HFF-Myc (cell line): ENCODE measurements around the gene CSNK1G3.

Experiments used
- DNase-seq: peaks from one replicate; pipeline ENCODE4 v3.0.0-alpha.2; 2011; ENCODE audit warnings: low read depth; ENCODE audit errors: extremely low read depth
- H3K4me3 ChIP-seq: replicated peaks from 2 replicates; pipeline ENCODE4 v1.5.1; 2011; ENCODE audit warnings: low read depth, mild to moderate bottlenecking, control low read depth, low read length
- CTCF ChIP-seq: IDR thresholded peaks from 2 replicates; pipeline ENCODE4 v1.5.1; 2012; ENCODE audit warnings: mild to moderate bottlenecking, low read depth, low read length, control low read depth; ENCODE audit errors: missing control alignments

Gene CSNK1G3

GRCh38 chr5:123554601-123555000 is 42.6 kb downstream of the CSNK1G3 start:
- no peak for TF ChIP-seq CTCF
- H3K4me3 ChIP-seq, result no peak overlapping the region
- DNase-seq, result no peak

GRCh38 chr5:123557907-123558306 is 45.9 kb downstream of the CSNK1G3 start:
- no peak overlapping the region for H3K4me3 ChIP-seq
- DNase-seq, result no peak
- TF ChIP-seq CTCF, result no peak

- no peak for DNase-seq
- no peak for TF ChIP-seq CTCF
- H3K4me3 ChIP-seq, result no peak overlapping the region
Measured at GRCh38 chr5:123558762-123559433, 46.9 kb downstream of the CSNK1G3 start.

DNA sequence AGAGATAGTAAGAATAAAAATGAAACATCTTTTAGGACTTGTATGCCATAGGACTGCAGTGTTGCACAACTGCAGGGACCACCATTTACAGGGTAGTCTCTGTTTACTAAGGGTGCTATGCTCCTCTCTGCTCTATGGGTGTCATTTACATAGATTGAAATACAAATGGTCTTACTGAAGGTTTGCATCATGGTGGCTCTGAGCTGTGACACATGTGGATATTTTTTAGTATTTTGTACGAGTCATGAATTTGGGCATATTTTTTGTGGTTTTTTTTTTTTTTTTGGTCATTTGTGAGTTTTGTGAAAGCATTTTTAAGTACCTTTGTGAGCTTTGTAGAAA is 47.4 kb downstream of the CSNK1G3 start:
- H3K4me3 ChIP-seq, result no peak overlapping the region
- TF ChIP-seq CTCF, result no peak
- DNase-seq, result no peak

- H3K4me3 ChIP-seq, result no peak overlapping the region
- no peak for DNase-seq
- no peak for TF ChIP-seq CTCF
Measured at GRCh38 chr5:123561230-123561629, 49.3 kb downstream of the CSNK1G3 start.

GRCh38 chr5:123571927-123572326 is 60.0 kb downstream of the CSNK1G3 start:
- DNase-seq, result no peak
- no peak overlapping the region for H3K4me3 ChIP-seq
- no peak for TF ChIP-seq CTCF

DNA sequence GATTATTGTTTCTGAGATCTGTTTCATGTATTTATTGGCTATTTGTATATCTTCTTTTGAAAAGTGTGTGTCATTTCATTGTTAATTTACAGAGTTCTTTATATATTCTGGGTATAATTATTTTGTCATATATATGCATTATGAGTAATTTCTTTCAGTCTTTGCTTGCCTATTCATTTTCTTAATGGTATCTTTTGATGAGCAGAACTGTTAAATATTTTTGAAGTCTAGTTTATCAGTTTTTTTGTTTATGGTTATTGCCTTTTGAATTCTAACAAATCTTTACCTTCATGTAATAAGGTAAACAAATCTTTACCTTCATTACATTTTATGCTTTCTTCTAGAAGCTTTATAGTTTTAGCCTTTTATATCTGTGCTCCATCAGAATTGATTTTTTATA is 66.4 kb downstream of the CSNK1G3 start:
- no peak for TF ChIP-seq CTCF
- no peak for DNase-seq
- no peak overlapping the region for H3K4me3 ChIP-seq
